Mesenchymal stem cell (in vitro differentiated cells and primary cell): ENCODE results near the gene SORBS1.

Source experiments
- DNase-seq: peaks from one replicate; pipeline ENCODE4 v3.0.0-alpha.2; 2013
- H2AFZ ChIP-seq: one replicate; pipeline ENCODE4 v1.6.1; 2013; ENCODE audit warnings: low read depth, mild to moderate bottlenecking, control low read depth, inconsistent platforms, low read length, moderate library complexity
- H2AK5ac ChIP-seq: 2 replicates; pipeline ENCODE4 v1.6.1; 2013; ENCODE audit warnings: low read length, moderate library complexity, mild to moderate bottlenecking, inconsistent platforms; ENCODE audit not compliant: severe bottlenecking
- H2BK120ac ChIP-seq: one replicate; pipeline ENCODE4 v1.6.1; 2013; ENCODE audit warnings: low read depth, mild to moderate bottlenecking, inconsistent platforms, low read length, moderate library complexity
- H2BK12ac ChIP-seq, 2 experiments: one replicate each; pipeline ENCODE4 v1.6.1; 2013; ENCODE audit warnings: inconsistent platforms in 2 of 2, low read length in 2 of 2, mild to moderate bottlenecking in 2 of 2, moderate library complexity in 2 of 2, control low read depth in 1 of 2
- H2BK15ac ChIP-seq: one replicate; pipeline ENCODE4 v1.6.1; 2013; ENCODE audit warnings: mild to moderate bottlenecking, low read depth, inconsistent platforms; ENCODE audit not compliant: poor library complexity, severe bottlenecking
- H2BK5ac ChIP-seq: 2 replicates; pipeline ENCODE4 v1.6.1; 2013; ENCODE audit warnings: low read depth, mild to moderate bottlenecking, low read length, control low read depth, inconsistent platforms; ENCODE audit not compliant: poor library complexity, severe bottlenecking
- H3K14ac ChIP-seq, 2 experiments: one replicate each; pipeline ENCODE4 v1.6.1; 2013; ENCODE audit warnings: inconsistent platforms in 2 of 2, low read length in 2 of 2, control low read depth in 1 of 2, mild to moderate bottlenecking in 1 of 2, moderate library complexity in 1 of 2
- H3K18ac ChIP-seq, 2 experiments: one replicate each; pipeline ENCODE4 v1.6.1; 2013; ENCODE audit warnings: inconsistent platforms in 2 of 2, low read length in 2 of 2, control low read depth in 1 of 2, low read depth in 1 of 2, mild to moderate bottlenecking in 1 of 2
- H3K23ac ChIP-seq, 2 experiments: one replicate each; pipeline ENCODE4 v1.6.1; 2013; ENCODE audit warnings: inconsistent platforms in 2 of 2, low read length in 2 of 2, mild to moderate bottlenecking in 2 of 2, moderate library complexity in 2 of 2, control low read depth in 1 of 2
- H3K27ac ChIP-seq: 2 replicates; pipeline ENCODE4 v1.5.1; 2013; ENCODE audit warnings: mild to moderate bottlenecking, moderate library complexity, low read length, control low read depth, inconsistent platforms; ENCODE audit not compliant: poor library complexity, severe bottlenecking
- H3K27me3 ChIP-seq, 2 experiments: 2 replicates each; pipeline versions ENCODE4 v1.6.1 to v1.7.0; 2013; ENCODE audit warnings: low read length in 2 of 2, mild to moderate bottlenecking in 2 of 2, moderate library complexity in 2 of 2, control low read depth in 1 of 2, inconsistent platforms in 1 of 2; ENCODE audit not compliant: control insufficient read depth in 1 of 2, insufficient read depth in 1 of 2
- H3K36me3 ChIP-seq, 2 experiments: 2 replicates each; pipeline versions ENCODE4 v1.6.1 to v1.7.0; 2013; ENCODE audit warnings: low read length in 2 of 2, control low read depth in 1 of 2, inconsistent platforms in 1 of 2, low read depth in 1 of 2, mild to moderate bottlenecking in 1 of 2; ENCODE audit not compliant: insufficient read depth in 2 of 2, control insufficient read depth in 1 of 2
- H3K4ac ChIP-seq, 2 experiments: one replicate each; pipeline ENCODE4 v1.6.1; 2013; ENCODE audit warnings: inconsistent platforms in 2 of 2, low read length in 2 of 2, mild to moderate bottlenecking in 2 of 2, moderate library complexity in 2 of 2, control low read depth in 1 of 2, low read depth in 1 of 2
- H3K4me1 ChIP-seq: 2 replicates; pipeline ENCODE4 v1.6.1; 2013; ENCODE audit warnings: low read depth, low read length, control low read depth; ENCODE audit not compliant: control insufficient read depth, insufficient read depth
- H3K4me2 ChIP-seq: 2 replicates; pipeline ENCODE4 v1.6.1; 2013; ENCODE audit warnings: low read length, mild to moderate bottlenecking, inconsistent platforms; ENCODE audit not compliant: poor library complexity, severe bottlenecking
- H3K4me3 ChIP-seq, 2 experiments: 2 replicates each; pipeline versions ENCODE4 v1.5.1 to v1.7.0; 2013; ENCODE audit warnings: low read length in 2 of 2, mild to moderate bottlenecking in 2 of 2, control low read depth in 1 of 2, low read depth in 1 of 2; ENCODE audit not compliant: insufficient read depth in 1 of 2
- H3K79me1 ChIP-seq: replicated peaks from 2 replicates; pipeline ENCODE4 v1.6.1; 2013; ENCODE audit warnings: mild to moderate bottlenecking, control low read depth, low read length, inconsistent platforms; ENCODE audit not compliant: poor library complexity, severe bottlenecking
- H3K9ac ChIP-seq: 2 replicates; pipeline ENCODE4 v1.7.0; 2013; ENCODE audit warnings: mild to moderate bottlenecking, low read length, moderate library complexity
- H3K9me3 ChIP-seq: 2 replicates; pipeline ENCODE4 v1.7.0; 2013; ENCODE audit warnings: mild to moderate bottlenecking, low read length; ENCODE audit not compliant: control insufficient read depth
- H4K8ac ChIP-seq: one replicate; pipeline ENCODE4 v1.6.1; 2013; ENCODE audit warnings: inconsistent platforms, mild to moderate bottlenecking, low read length, moderate library complexity
- H4K91ac ChIP-seq: one replicate; pipeline ENCODE4 v1.6.1; 2013; ENCODE audit warnings: mild to moderate bottlenecking, low read length, inconsistent platforms
- WGBS: methylation state at CpG from one replicate; pipeline ENCODE4 v1.1.7; 2013; ENCODE audit warnings: mixed read lengths; 5-methylcytosine and 5-hydroxymethylcytosine counted together

The SORBS1 gene

GRCh38 chr10:95499482-95499989 lies 61.6 kb downstream of the SORBS1 start:
- H4K91ac ChIP-seq, result no peak overlapping the region
- H3K27ac ChIP-seq, result no peak overlapping the region
- H3K23ac ChIP-seq, result no peak overlapping the region
- no peak overlapping the region for H2BK120ac ChIP-seq
- WGBS, result 75% methylated on average over 5 of the region's 6 CpGs
- H3K4me3 ChIP-seq, result no peak overlapping the region
- no peak overlapping the region for H4K8ac ChIP-seq
- no peak overlapping the region for H2AK5ac ChIP-seq
- no peak overlapping the region for H3K4me2 ChIP-seq
- H3K9ac ChIP-seq, result no peak overlapping the region
- no peaks in the 10 kb centered on the region for H3K36me3 ChIP-seq
- no peak overlapping the region for H3K18ac ChIP-seq
- no peak overlapping the region for H3K14ac ChIP-seq
- no peak overlapping the region for H2BK5ac ChIP-seq
- no peak overlapping the region for H2BK12ac ChIP-seq
- DNase-seq, result no peak
- H2BK15ac ChIP-seq, result no peak overlapping the region
- H3K4me1 ChIP-seq, result peaks cover 2% of the 10 kb centered on the region
- peaks cover 2% of the 10 kb centered on the region for H3K79me1 ChIP-seq
- H2AFZ ChIP-seq, result no peak overlapping the region
- H3K9me3 ChIP-seq, result no peaks in the 10 kb centered on the region
- no peak overlapping the region for H3K4ac ChIP-seq
- peaks cover 0 to 4% of the 10 kb centered on the region in 2 experiments for H3K27me3 ChIP-seq

- Histone ChIP-seq H4K8ac (no peak overlapping the region), H2BK120ac (no peak overlapping the region), H3K9me3 (no peaks in the 10 kb centered on the region), H3K27ac (no peak overlapping the region), H3K4me1 (peaks cover 2% of the 10 kb centered on the region), H3K4me3 (no peak overlapping the region), H3K79me1 (no peaks in the 10 kb centered on the region), H3K18ac (no peak overlapping the region), H2BK5ac (no peak overlapping the region), H3K27me3 (no peaks in the 10 kb centered on the region), H3K23ac (no peak overlapping the region), H2AFZ (no peak overlapping the region), H2BK12ac (no peak overlapping the region), H3K4me2 (no peak overlapping the region), H3K14ac (no peak overlapping the region), H4K91ac (no peak overlapping the region), H2BK15ac (no peak overlapping the region), H2AK5ac (no peak overlapping the region), H3K36me3 (no peaks in the 10 kb centered on the region), H3K4ac (no peak overlapping the region), H3K9ac (peak overlapping the region; percentile 51)
- no peak for DNase-seq
- 49% methylated on average over 4 of the region's 4 CpGs for WGBS
Observed at GRCh38 chr10:95496951-95497350, 64.2 kb downstream of the SORBS1 start.

GRCh38 chr10:95496246-95496911 lies 64.8 kb downstream of the SORBS1 start:
- Histone ChIP-seq H3K9me3 (no peaks in the 10 kb centered on the region), H2BK15ac (no peak overlapping the region)
- WGBS, result 60% methylated on average over 2 of the region's 2 CpGs

GRCh38 chr10:95493862-95494261 lies 67.3 kb downstream of the SORBS1 start:
- Histone ChIP-seq H3K4ac (no peak overlapping the region), H2BK120ac (no peak overlapping the region), H3K79me1 (no peaks in the 10 kb centered on the region), H2AK5ac (no peak overlapping the region), H3K27me3 (no peaks in the 10 kb centered on the region), H3K18ac (no peak overlapping the region), H2AFZ (no peak overlapping the region), H3K27ac (no peak overlapping the region), H3K9ac (no peak overlapping the region), H2BK15ac (no peak overlapping the region), H4K8ac (no peak overlapping the region), H3K14ac (no peak overlapping the region), H3K4me2 (no peak overlapping the region), H3K4me3 (no peak overlapping the region), H3K9me3 (no peaks in the 10 kb centered on the region), H2BK5ac (no peak overlapping the region), H3K36me3 (no peaks in the 10 kb centered on the region), H3K23ac (no peak overlapping the region), H3K4me1 (no peaks in the 10 kb centered on the region), H4K91ac (no peak overlapping the region), H2BK12ac (no peak overlapping the region)
- DNase-seq, result no peak
- WGBS, result 97% methylated on average over 2 of the region's 2 CpGs

More at GRCh38 chr10:95496246-95496911, 64.8 kb downstream of the SORBS1 start:
- Histone ChIP-seq H3K79me1 (no peaks in the 10 kb centered on the region), H3K14ac (no peak overlapping the region), H3K27me3 (no peaks in the 10 kb centered on the region), H2AK5ac (no peak overlapping the region), H3K4me3 (no peak overlapping the region), H2BK5ac (no peak overlapping the region), H3K4me2 (no peak overlapping the region), H3K9ac (peak overlapping the region; percentile 51), H3K23ac (no peak overlapping the region), H3K4me1 (peaks cover 2% of the 10 kb centered on the region), H3K27ac (no peak overlapping the region), H2BK120ac (no peak overlapping the region), H3K36me3 (no peaks in the 10 kb centered on the region), H4K8ac (no peak overlapping the region), H2BK12ac (no peak overlapping the region), H3K18ac (no peak overlapping the region), H2AFZ (no peak overlapping the region), H4K91ac (no peak overlapping the region), H3K4ac (no peak overlapping the region)
- no peak for DNase-seq
